GM23338 (cell line): Measurements from ENCODE around the gene HTT-AS. TPM values are rescaled to one million over a fixed set of nuclear protein-coding genes. Genes with fewer than 3 reads are reported as not detected.
"Not testable (repeated sequence)": the region's sequence is repeated elsewhere in the genome, so short reads cannot be mapped to it uniquely, and the experiment has no call there.

ENCODE experiments used
- ATAC-seq: fragments of 200-7000 bp; cut with Tn5 transposase; 3 replicates; pipeline ENCODE4 v1.9.1; 2020
- DNase-seq: peaks from one replicate; pipeline ENCODE4 v3.0.0-alpha.2; 2015; ENCODE audit warnings: low spot score
- H2AFZ ChIP-seq: fragments of 200-600 bp; sonication (generic); 2 replicates; pipeline ENCODE4 v1.8.0; 2016; ENCODE audit warnings: antibody characterized with exemption, mild to moderate bottlenecking, moderate library complexity
- H3F3A ChIP-seq: fragments of 200-600 bp; sonication (generic); replicated peaks from 2 replicates; pipeline ENCODE4 v1.8.0; 2017; ENCODE audit warnings: antibody characterized with exemption, mixed run types, low read depth
- H3K27ac ChIP-seq: fragments of 200-600 bp; sonication (generic); 2 replicates; pipeline ENCODE4 v1.6.1; 2016; ENCODE audit warnings: low read depth
- H3K27me3 ChIP-seq: fragments of 200-600 bp; sonication (generic); 2 replicates; pipeline ENCODE4 v1.8.0; 2016; ENCODE audit warnings: mild to moderate bottlenecking, mixed run types, moderate library complexity; ENCODE audit not compliant: insufficient read depth
- H3K36me3 ChIP-seq: fragments of 200-600 bp; sonication (generic); 2 replicates; pipeline ENCODE4 v1.8.0; 2016; ENCODE audit warnings: mild to moderate bottlenecking; ENCODE audit not compliant: insufficient read depth
- H3K4me1 ChIP-seq: fragments of 200-600 bp; sonication (generic); 2 replicates; pipeline ENCODE4 v1.8.0; 2016; ENCODE audit warnings: mild to moderate bottlenecking, moderate library complexity; ENCODE audit not compliant: insufficient read depth
- H3K4me2 ChIP-seq: fragments of 200-600 bp; sonication (generic); 2 replicates; pipeline ENCODE4 v1.7.1; 2017; ENCODE audit warnings: mixed run types
- H3K4me3 ChIP-seq: fragments of 200-600 bp; sonication (generic); 2 replicates; pipeline ENCODE4 v1.6.1; 2016; ENCODE audit warnings: mixed run types
- H3K79me2 ChIP-seq: fragments of 200-600 bp; sonication (generic); replicated peaks from 2 replicates; pipeline ENCODE4 v1.8.0; 2017; ENCODE audit warnings: mild to moderate bottlenecking; ENCODE audit not compliant: insufficient read depth
- H3K9me2 ChIP-seq: fragments of 200-600 bp; sonication (generic); 2 replicates; pipeline ENCODE4 v1.8.0; 2017; ENCODE audit not compliant: insufficient read depth
- H4K20me1 ChIP-seq: fragments of 200-600 bp; sonication (generic); replicated peaks from 2 replicates; pipeline ENCODE4 v1.8.0; 2017; ENCODE audit warnings: mild to moderate bottlenecking; ENCODE audit not compliant: insufficient read depth
- H3K27ac Mint-ChIP-seq: 2 replicates; pipeline ENCODE4 v1.8.0; 2020; ENCODE audit warnings: inconsistent platforms, mild to moderate bottlenecking, moderate library complexity, mixed read lengths
- H3K27me3 Mint-ChIP-seq: 3 replicates; pipeline ENCODE4 v1.8.0; 2022; ENCODE audit warnings: low read depth, mild to moderate bottlenecking, moderate library complexity, mixed read lengths, inconsistent platforms; ENCODE audit not compliant: insufficient read depth, poor library complexity
- H3K36me3 Mint-ChIP-seq: 3 replicates; pipeline ENCODE4 v1.8.0; 2021; ENCODE audit warnings: low read depth, mild to moderate bottlenecking, inconsistent platforms, moderate library complexity, mixed read lengths
- H3K4me1 Mint-ChIP-seq: 3 replicates; pipeline ENCODE4 v1.8.0; 2020; ENCODE audit warnings: mild to moderate bottlenecking, inconsistent platforms, mixed read lengths
- H3K4me3 Mint-ChIP-seq: 3 replicates; pipeline ENCODE4 v1.8.0; 2021; ENCODE audit warnings: moderate library complexity, mild to moderate bottlenecking, inconsistent platforms, mixed read lengths
- H3K9me3 Mint-ChIP-seq: 3 replicates; pipeline ENCODE4 v1.8.0; 2020; ENCODE audit warnings: moderate library complexity, mild to moderate bottlenecking, inconsistent platforms, mixed read lengths
- CREB1 ChIP-seq: fragments of 250-450 bp; sonication (Bioruptor Pico); IDR thresholded peaks from 2 replicates; pipeline ENCODE4 v1.5.0; 2020; ENCODE audit warnings: low read depth, mild to moderate bottlenecking, moderate library complexity
- CTCF ChIP-seq, 2 experiments: fragments of 200-600 bp in 1 of 2; sonication (generic) in 1 of 2; conservative IDR thresholded peaks; 2 replicates each; pipeline versions ENCODE4 v1.5.1 to v1.6.1; 2016 to 2017; ENCODE audit warnings: antibody characterized with exemption in 2 of 2, low read depth in 2 of 2, mild to moderate bottlenecking in 2 of 2, moderate library complexity in 1 of 2
- ETS1 ChIP-seq: IDR thresholded peaks from 2 replicates; pipeline ENCODE4 v1.6.1; 2016; ENCODE audit warnings: antibody characterized with exemption
- EZH2phosphoT487 ChIP-seq: fragments of 200-600 bp; sonication (generic); IDR thresholded peaks from one replicate; pipeline ENCODE4 v1.8.1; 2018; ENCODE audit warnings: antibody characterized with exemption; ENCODE audit not compliant: unreplicated experiment
- JUNB ChIP-seq: IDR thresholded peaks from one replicate; pipeline ENCODE4 v1.6.1; 2016; ENCODE audit warnings: antibody characterized with exemption; ENCODE audit not compliant: unreplicated experiment
- NANOG ChIP-seq: IDR thresholded peaks from 2 replicates; pipeline ENCODE4 v1.6.1; 2016; ENCODE audit warnings: antibody characterized with exemption, borderline replicate concordance
- ZNF114 ChIP-seq: fragments of 250-450 bp; sonication (Bioruptor Pico); IDR thresholded peaks from 2 replicates; pipeline ENCODE4 v1.5.0; 2020; ENCODE audit warnings: mild to moderate bottlenecking, moderate library complexity
- ZNF331 ChIP-seq: fragments of 250-450 bp; sonication (Bioruptor Pico); IDR thresholded peaks from 2 replicates; pipeline ENCODE4 v1.5.0; 2020; ENCODE audit warnings: low read depth, mild to moderate bottlenecking, moderate library complexity
- polyA plus RNA-seq: library from polyadenylated mRNA; unstranded; fragments of >200 nt; fragmentation: Nextera tagmentation; extraction: Ambion mirVana; gene quantifications from 2 replicates; pipeline ENCODE4 v1.2.1, GENCODE V29; 2016
- total RNA-seq: library from RNA; depleted of rRNA; stranded (reverse); fragments of >200 nt; shearing (Covaris generic); gene quantifications from 2 replicates; pipeline ENCODE4 v1.2.3, GENCODE V29; 2014

The HTT-AS gene
- total and polyA plus RNA-seq, 2 experiments from 2014 or later, result not detected

GRCh38 chr4:3054169-3054759 lies 20.1 kb downstream of the HTT-AS start (continued):
- no peak for TF ChIP-seq CTCF (conservative IDR thresholded peaks at IDR 0.05; ENCODE audit: low read depth in 2 of 2)
- no peak for TF ChIP-seq EZH2phosphoT487
- no peak for TF ChIP-seq JUNB
- TF ChIP-seq ZNF114, result no peak
- TF ChIP-seq NANOG, result no peak
- TF ChIP-seq ETS1, result no peak

- H3K4me1 ChIP-seq, H3K27me3 ChIP-seq, H3K4me2 ChIP-seq, H3K4me1 Mint-ChIP-seq, H3K27ac Mint-ChIP-seq, H2AFZ ChIP-seq, H3F3A ChIP-seq, H3K27ac ChIP-seq, H3K36me3 ChIP-seq, H3K27me3 Mint-ChIP-seq, ATAC-seq, DNase-seq, H3K4me3 Mint-ChIP-seq, H3K9me2 ChIP-seq, H3K4me3 ChIP-seq, H4K20me1 ChIP-seq, H3K79me2 ChIP-seq: not testable (repeated sequence)
- H3K36me3 Mint-ChIP-seq, result peaks cover 12% of the 10 kb centered on the region
- H3K9me3 Mint-ChIP-seq, result peaks cover 43% of the 10 kb centered on the region
These were observed 23.0 kb downstream of the HTT-AS start for GRCh38 chr4:3051141-3051897.

- peaks cover 13% of the 10 kb centered on the region for H3K4me1 Mint-ChIP-seq
These were observed 26.7 kb downstream of the HTT-AS start for GRCh38 chr4:3047464-3048286.

More at GRCh38 chr4:3047464-3048286, 26.7 kb downstream of the HTT-AS start:
- no peaks in the 10 kb centered on the region; the same call in 1 of the 2 replicates for H4K20me1 ChIP-seq
- H3K9me3 Mint-ChIP-seq, result peaks cover 10% of the 10 kb centered on the region; the same call in 2 of the 3 replicates
- ATAC-seq (peak; percentile 98), DNase-seq (peak; percentile 90)
- TF ChIP-seq ZNF331 (CRISPR knock-in tag), result no peak
- peak; percentile 45; the same call in 1 of the 2 replicates for TF ChIP-seq CREB1 (CRISPR knock-in tag)
- peak; percentile 83 to 94 for TF ChIP-seq CTCF (conservative IDR thresholded peaks at IDR 0.05; ENCODE audit: low read depth in 2 of 2)
- no peak for TF ChIP-seq ZNF114
- H3K4me3 Mint-ChIP-seq, result no peak overlapping the region
- 0 out of 2 replicates have a peak, but pooled peaks cover 4% of the 10 kb centered on the region for H3K4me1 ChIP-seq
- H3K9me2 ChIP-seq, result no peaks in the 10 kb centered on the region
- H3F3A ChIP-seq, result no peaks in the 10 kb centered on the region
- H3K27ac Mint-ChIP-seq, result no peak overlapping the region
- no peaks in the 10 kb centered on the region for H3K36me3 Mint-ChIP-seq
- no peaks in the 10 kb centered on the region for H3K36me3 ChIP-seq
- no peak overlapping the region for H3K4me2 ChIP-seq
- no peak overlapping the region for H3K27ac ChIP-seq
- H3K27me3 ChIP-seq, result no peaks in the 10 kb centered on the region
- H3K27me3 Mint-ChIP-seq, result peaks cover 5% of the 10 kb centered on the region
- H3K4me3 ChIP-seq, result no peak overlapping the region
- H2AFZ ChIP-seq, result no peak overlapping the region
- no peaks in the 10 kb centered on the region for H3K79me2 ChIP-seq
